ENCODE measurements around the gene RNF141. TPM values are rescaled to one million over a fixed set of nuclear protein-coding genes. Genes with fewer than 3 reads are reported as not detected.

RNF141 gene
- total RNA-seq, 6 donors from 2014 or later = 13.2 to 74.6 (median 43.1) TPM

- H3K4me3 ChIP-seq = no peak overlapping the region
- DNase-seq (peak in 1 of 2 donors; percentile 31), ATAC-seq (ENCODE audit: low FRiP score in 2 of 2) (no peak)
- no peaks in the 10 kb centered on the region for H3K27me3 ChIP-seq
- no peaks in the 10 kb centered on the region for H3K9me3 ChIP-seq
- H3K4me1 ChIP-seq = peaks cover 2 to 6% (median 4%) of the 10 kb centered on the region in 4 donors
- WGBS, 2 donors = 84 to 92% methylated on average over 3 to 5 of the region's 7 CpGs
- H3K27ac ChIP-seq = no peak overlapping the region
- H3K36me3 ChIP-seq = no peaks in the 10 kb centered on the region
- TF ChIP-seq EP300 (IDR thresholded peaks at IDR 0.05) (no peak), POLR2A (IDR thresholded peaks at IDR 0.05) (no peak), CTCF (IDR thresholded peaks at IDR 0.05) (no peak), POLR2AphosphoS5 (IDR thresholded peaks at IDR 0.05) (no peak)
Observed at GRCh38 chr11:10544491-10545465, 3.8 kb upstream of the RNF141 start.

GRCh38 chr11:10543782-10544181 is 2.8 kb upstream of the RNF141 start:
- ATAC-seq (ENCODE audit: low FRiP score in 2 of 2) (no peak), DNase-seq (peak in 1 of 2 donors; percentile 74)
- TF ChIP-seq EP300 (IDR thresholded peaks at IDR 0.05) (no peak), POLR2A (IDR thresholded peaks at IDR 0.05) (no peak), POLR2AphosphoS5 (IDR thresholded peaks at IDR 0.05) (no peak)
- H3K9me3 ChIP-seq = no peaks in the 10 kb centered on the region
- no peak overlapping the region for H3K27ac ChIP-seq
- 94 to 98% methylated on average over 12 to 14 of the region's 14 CpGs for WGBS, 2 donors
- peaks cover 7 to 14% (median 10%) of the 10 kb centered on the region in 4 donors for H3K4me1 ChIP-seq
- no peaks in the 10 kb centered on the region for H3K27me3 ChIP-seq
- H3K36me3 ChIP-seq = no peaks in the 10 kb centered on the region
- H3K4me3 ChIP-seq = no peak overlapping the region

- H3K27me3 ChIP-seq = no peaks in the 10 kb centered on the region
- no peak for TF ChIP-seq POLR2A (IDR thresholded peaks at IDR 0.05)
- TF ChIP-seq CTCF (IDR thresholded peaks at IDR 0.05) = no peak
- no peak for TF ChIP-seq POLR2AphosphoS5 (IDR thresholded peaks at IDR 0.05)
- TF ChIP-seq EP300 (IDR thresholded peaks at IDR 0.05) = no peak
- H3K27ac ChIP-seq = no peak overlapping the region
- WGBS, 2 donors = 83 to 95% methylated on average over 3 of the region's 3 CpGs
- no peaks in the 10 kb centered on the region for H3K9me3 ChIP-seq
- H3K4me1 ChIP-seq = peaks cover 7 to 15% (median 10%) of the 10 kb centered on the region in 4 donors
- DNase-seq (no peak), ATAC-seq (ENCODE audit: low FRiP score in 2 of 2) (no peak)
- H3K4me3 ChIP-seq = no peak overlapping the region
- no peaks in the 10 kb centered on the region for H3K36me3 ChIP-seq
Observed at GRCh38 chr11:10542776-10543175, 1.8 kb upstream of the RNF141 start.

GRCh38 chr11:10541561-10541930 is 559 bp upstream of the RNF141 start:
- no peaks in the 10 kb centered on the region for H3K36me3 ChIP-seq
- H3K4me3 ChIP-seq = peak overlapping the region in 3 of 4 donors; percentile 72 to 87 (median 75)
- no peak for ATAC-seq (ENCODE audit: low FRiP score in 2 of 2)
- no peaks in the 10 kb centered on the region for H3K9me3 ChIP-seq
- no peak for DNase-seq
- peak overlapping the region; percentile 90 to 95 (median 93) for H3K27ac ChIP-seq
- no peaks in the 10 kb centered on the region for H3K27me3 ChIP-seq
- TF ChIP-seq EP300 (IDR thresholded peaks at IDR 0.05) = no peak
- TF ChIP-seq POLR2A (IDR thresholded peaks at IDR 0.05) = no peak
- TF ChIP-seq POLR2AphosphoS5 (IDR thresholded peaks at IDR 0.05) = no peak
- no peak for TF ChIP-seq CTCF (IDR thresholded peaks at IDR 0.05)
- peaks cover 7 to 15% (median 10%) of the 10 kb centered on the region in 4 donors for H3K4me1 ChIP-seq
- 58 to 66% methylated on average over 5 of the region's 5 CpGs for WGBS, 2 donors

- Histone ChIP-seq H3K4me1 (peaks cover 7 to 21% (median 12%) of the 10 kb centered on the region in 4 donors), H3K27me3 (no peaks in the 10 kb centered on the region)
- WGBS, 2 donors = 0% methylated on average over 13 to 23 of the region's 25 CpGs
Observed at GRCh38 chr11:10540546-10540914, 457 bp downstream of the RNF141 start.

More at GRCh38 chr11:10540546-10540914, 457 bp downstream of the RNF141 start:
- TF ChIP-seq CTCF (IDR thresholded peaks at IDR 0.05) (no peak), EP300 (IDR thresholded peaks at IDR 0.05) (no peak), POLR2A (IDR thresholded peaks at IDR 0.05) (no peak), POLR2AphosphoS5 (IDR thresholded peaks at IDR 0.05) (no peak)
- peak overlapping the region; percentile 72 to 87 (median 74) for H3K4me3 ChIP-seq
- DNase-seq = peak in 1 of 2 donors; percentile 63
- no peaks in the 10 kb centered on the region for H3K9me3 ChIP-seq
- H3K36me3 ChIP-seq = no peaks in the 10 kb centered on the region
- peak; percentile 65 to 82 for ATAC-seq (ENCODE audit: low FRiP score in 2 of 2)
- H3K27ac ChIP-seq = peak overlapping the region; percentile 90 to 95 (median 93)

Data from upper lobe of left lung (tissue), 6 donors.